IMR-90 (cell line): Measurements from ENCODE around the gene CDCP2. TPM values are rescaled to one million over a fixed set of nuclear protein-coding genes. Genes with fewer than 3 reads are reported as not detected.

Experiments used
- ATAC-seq: fragments of 200-7000 bp; cut with Tn5 transposase; 2 replicates; pipeline ENCODE4 v1.9.1; 2020; ENCODE audit warnings: low read depth, mild to moderate bottlenecking, moderate library complexity
- BruUV-seq: library from RNA; stranded (reverse); fragments of 400-500 nt; replicated peaks from 2 replicates; lab custom pipeline; 2021; lab: Mats Ljungman, UMichigan
- CTCF ChIA-PET: fragments of 300-600 bp; formaldehyde crosslinking; extraction: SDS; loops from one replicate; lab custom pipeline; 2021; ENCODE audit warnings: antibody characterized with exemption; lab: Yijun Ruan, JAX
- POLR2A ChIA-PET: fragments of 300-600 bp; sonication (Branson Sonifier 250); formaldehyde crosslinking; loops from one replicate; lab custom pipeline; 2022; ENCODE audit warnings: antibody characterized with exemption; ENCODE audit not compliant: unreplicated experiment; lab: Charles Lee
- DNase-seq: peaks from one replicate; pipeline ENCODE4 v3.0.0; 2013
- H2AFZ ChIP-seq: replicated peaks from 2 replicates; pipeline ENCODE3; 2013; ENCODE audit warnings: low read length, mild to moderate bottlenecking; ENCODE audit not compliant: poor library complexity
- H2AK5ac ChIP-seq: 2 replicates; pipeline ENCODE4 v1.6.1; 2013; ENCODE audit warnings: low read depth, low read length, inconsistent platforms
- H2AK9ac ChIP-seq: replicated peaks from 2 replicates; pipeline ENCODE3; 2013; ENCODE audit warnings: mild to moderate bottlenecking, low read depth, low read length, moderate library complexity; ENCODE audit not compliant: poor library complexity
- H2BK120ac ChIP-seq: 2 replicates; pipeline ENCODE4 v1.6.1; 2013; ENCODE audit warnings: low read depth, low read length, inconsistent platforms
- H2BK15ac ChIP-seq: 3 replicates; pipeline ENCODE4 v1.6.1; 2013; ENCODE audit warnings: low read depth, low read length, inconsistent platforms
- H2BK20ac ChIP-seq: 2 replicates; pipeline ENCODE4 v1.6.1; 2013; ENCODE audit warnings: low read depth, mild to moderate bottlenecking, inconsistent platforms, low read length, moderate library complexity
- H2BK5ac ChIP-seq: 2 replicates; pipeline ENCODE4 v1.6.1; 2013; ENCODE audit warnings: mild to moderate bottlenecking, low read depth, low read length, inconsistent platforms; ENCODE audit not compliant: poor library complexity, severe bottlenecking
- H3K14ac ChIP-seq: replicated peaks from 2 replicates; pipeline ENCODE4 v1.6.1; 2013; ENCODE audit warnings: low read depth, low read length, inconsistent platforms
- H3K18ac ChIP-seq: 2 replicates; pipeline ENCODE4 v1.6.1; 2013; ENCODE audit warnings: low read depth, low read length, control low read depth
- H3K23ac ChIP-seq: 2 replicates; pipeline ENCODE4 v1.6.1; 2013; ENCODE audit warnings: low read depth, low read length, inconsistent platforms
- H3K27ac ChIP-seq: 2 replicates; pipeline ENCODE4 v1.5.1; 2013; ENCODE audit warnings: mild to moderate bottlenecking, control low read depth, low read length; ENCODE audit not compliant: insufficient read depth
- H3K27me3 ChIP-seq: 2 replicates; pipeline ENCODE4 v1.6.1; 2013; ENCODE audit warnings: low read length; ENCODE audit not compliant: control insufficient read depth, insufficient read depth
- H3K36me3 ChIP-seq: 2 replicates; pipeline ENCODE4 v1.6.1; 2013; ENCODE audit warnings: low read length, mixed read lengths; ENCODE audit not compliant: control insufficient read depth, insufficient read depth
- H3K4ac ChIP-seq: 2 replicates; pipeline ENCODE4 v1.6.1; 2013; ENCODE audit warnings: low read depth, low read length, inconsistent platforms
- H3K4me1 ChIP-seq: 2 replicates; pipeline ENCODE4 v1.6.1; 2013; ENCODE audit warnings: low read length, mixed read lengths; ENCODE audit not compliant: control insufficient read depth, insufficient read depth
- H3K4me2 ChIP-seq: 2 replicates; pipeline ENCODE4 v1.6.1; 2013; ENCODE audit warnings: low read depth, mild to moderate bottlenecking, control low read depth, low read length, moderate library complexity
- H3K4me3 ChIP-seq: 2 replicates; pipeline ENCODE4 v1.5.1; 2013; ENCODE audit warnings: low read depth, mild to moderate bottlenecking, control low read depth, low read length, moderate library complexity; ENCODE audit not compliant: insufficient read depth
- H3K56ac ChIP-seq: 2 replicates; pipeline ENCODE4 v1.6.1; 2013; ENCODE audit warnings: low read length, inconsistent platforms; ENCODE audit not compliant: insufficient read depth; ENCODE audit errors: extremely low read depth
- H3K79me1 ChIP-seq, 2 experiments: 2 replicates each; pipeline ENCODE4 v1.6.1; 2013; ENCODE audit warnings: low read length in 2 of 2, inconsistent platforms in 1 of 2, low read depth in 1 of 2
- H3K9ac ChIP-seq: 2 replicates; pipeline ENCODE4 v1.6.1; 2013; ENCODE audit warnings: low read depth, low read length, control low read depth
- H3K9me1 ChIP-seq: 2 replicates; pipeline ENCODE4 v1.6.1; 2013; ENCODE audit warnings: low read length, inconsistent platforms; ENCODE audit not compliant: insufficient read depth
- H3K9me3 ChIP-seq: 2 replicates; pipeline ENCODE4 v1.6.1; 2013; ENCODE audit warnings: low read length; ENCODE audit not compliant: control insufficient read depth, insufficient read depth
- H4K20me1 ChIP-seq: 2 replicates; pipeline ENCODE4 v1.6.1; 2013; ENCODE audit warnings: low read length, inconsistent platforms; ENCODE audit not compliant: insufficient read depth
- H4K5ac ChIP-seq: 2 replicates; pipeline ENCODE4 v1.6.1; 2013; ENCODE audit warnings: mild to moderate bottlenecking, low read depth, low read length, control low read depth
- H4K8ac ChIP-seq, 2 experiments: 2 replicates each; pipeline ENCODE4 v1.6.1; 2013; ENCODE audit warnings: low read depth in 2 of 2, low read length in 2 of 2, control low read depth in 1 of 2, inconsistent platforms in 1 of 2
- H4K91ac ChIP-seq: 2 replicates; pipeline ENCODE4 v1.6.1; 2013; ENCODE audit warnings: low read depth, low read length, inconsistent platforms; ENCODE audit not compliant: insufficient read depth
- BHLHE40 ChIP-seq: fragments of 150-350 bp; IDR thresholded peaks from 2 replicates; pipeline ENCODE4 v1.6.1; 2016; ENCODE audit warnings: mild to moderate bottlenecking, low read depth, low read length
- CEBPB ChIP-seq: IDR thresholded peaks from 2 replicates; pipeline ENCODE4 v1.6.1; 2012; ENCODE audit warnings: low read depth, low read length, improper control_type of control experiment
- CHD1 ChIP-seq: IDR thresholded peaks from 2 replicates; pipeline ENCODE4 v1.6.1; 2012; ENCODE audit warnings: low read depth, low read length, improper control_type of control experiment
- ELK1 ChIP-seq: fragments of 150-350 bp; IDR thresholded peaks from 2 replicates; pipeline ENCODE4 v1.6.1; 2016; ENCODE audit warnings: low read depth, mild to moderate bottlenecking, low read length, moderate library complexity, borderline replicate concordance
- FOS ChIP-seq: fragments of 150-350 bp; IDR thresholded peaks from 2 replicates; pipeline ENCODE4 v1.6.1; 2016; ENCODE audit warnings: low read depth, low read length
- MAFK ChIP-seq: IDR thresholded peaks from 2 replicates; pipeline ENCODE4 v1.6.1; 2012; ENCODE audit warnings: low read depth, low read length, improper control_type of control experiment
- MAZ ChIP-seq: IDR thresholded peaks from 2 replicates; pipeline ENCODE4 v1.6.1; 2012; ENCODE audit warnings: low read depth, mild to moderate bottlenecking, low read length, improper control_type of control experiment, moderate library complexity, borderline replicate concordance
- MXI1 ChIP-seq: IDR thresholded peaks from 2 replicates; pipeline ENCODE4 v1.6.1; 2012; ENCODE audit warnings: low read depth, mild to moderate bottlenecking, low read length, moderate library complexity, borderline replicate concordance
- NFE2L2 ChIP-seq: fragments of 150-350 bp; IDR thresholded peaks from 2 replicates; pipeline ENCODE4 v1.6.1; 2016; ENCODE audit warnings: low read depth, mild to moderate bottlenecking, low read length
- POLR2A ChIP-seq: IDR thresholded peaks from 2 replicates; pipeline ENCODE4 v1.6.1; 2012; ENCODE audit warnings: mild to moderate bottlenecking, low read depth, low read length
- RAD21 ChIP-seq: IDR thresholded peaks from 2 replicates; pipeline ENCODE4 v1.6.1; 2012; ENCODE audit warnings: low read length, improper control_type of control experiment
- RCOR1 ChIP-seq: IDR thresholded peaks from 2 replicates; pipeline ENCODE4 v1.6.1; 2012; ENCODE audit warnings: mild to moderate bottlenecking, low read length, improper control_type of control experiment; ENCODE audit not compliant: insufficient replicate concordance
- RFX5 ChIP-seq: IDR thresholded peaks from 2 replicates; pipeline ENCODE4 v1.8.0; 2012; ENCODE audit warnings: low read depth, mild to moderate bottlenecking, low read length, moderate library complexity
- SMC3 ChIP-seq: fragments of 150-350 bp; IDR thresholded peaks from 2 replicates; pipeline ENCODE4 v1.6.1; 2016; ENCODE audit warnings: low read depth, mild to moderate bottlenecking, antibody characterized with exemption, low read length, moderate library complexity
- WGBS, 2 experiments: methylation state at CpG; one replicate each; pipeline versions ENCODE4 v1.1.5 to v1.1.7; 2013; ENCODE audit warnings: missing lambda C conversion rate in 2 of 2; ENCODE audit not compliant: insufficient read length in 1 of 2; ENCODE audit errors: extremely low coverage in 2 of 2; 5-methylcytosine and 5-hydroxymethylcytosine counted together
- dilution Hi-C: fragments of 300-500 bp; cut with HindIII; formaldehyde crosslinking; loops from one replicate; pipeline ENCODE4 v1.14.3; 2018; ENCODE audit warnings: low sequenced_read_pairs; ENCODE audit not compliant: unreplicated experiment
- in situ Hi-C: fragments of 300-500 bp; cut with MboI; formaldehyde crosslinking; loops from 3 replicates; pipeline ENCODE4 v1.14.3; 2019; ENCODE audit warnings: low sequenced_read_pairs, inconsistent platforms, mixed read lengths
- intact Hi-C: fragments of 100-400 bp; cut with micrococcal nuclease; formaldehyde crosslinking; loops from 2 replicates; pipeline ENCODE4 v1.10.0; 2022
- polyA plus RNA-seq, 3 experiments: library from polyadenylated mRNA; depleted of rRNA; stranded (reverse); fragments of >200 nt; gene quantifications; 2 replicates each; pipeline ENCODE4 v1.2.3, GENCODE V29; 2012; ENCODE audit warnings: low replicate concordance in 1 of 3
- total RNA-seq: library from RNA; depleted of rRNA; stranded (reverse); fragments of >200 nt; gene quantifications from 2 replicates; pipeline ENCODE4 v1.2.3, GENCODE V29; 2012
- TF ChIP-seq, protein P1 (sequence below): conservative IDR thresholded peaks from 2 replicates; pipeline ENCODE4 v1.5.1; 2012; ENCODE audit warnings: mild to moderate bottlenecking, low read depth, low read length, improper control_type of control experiment
- TF ChIP-seq, protein P2 (sequence below): fragments of 150-350 bp; IDR thresholded peaks from 2 replicates; pipeline ENCODE4 v1.6.1; 2017; ENCODE audit warnings: mild to moderate bottlenecking, antibody characterized with exemption, low read length, low read depth

CDCP2 gene
- total and polyA plus RNA-seq, 2 of the 4 experiments (the other 2 are of a cell fraction) = not detected

DNA sequence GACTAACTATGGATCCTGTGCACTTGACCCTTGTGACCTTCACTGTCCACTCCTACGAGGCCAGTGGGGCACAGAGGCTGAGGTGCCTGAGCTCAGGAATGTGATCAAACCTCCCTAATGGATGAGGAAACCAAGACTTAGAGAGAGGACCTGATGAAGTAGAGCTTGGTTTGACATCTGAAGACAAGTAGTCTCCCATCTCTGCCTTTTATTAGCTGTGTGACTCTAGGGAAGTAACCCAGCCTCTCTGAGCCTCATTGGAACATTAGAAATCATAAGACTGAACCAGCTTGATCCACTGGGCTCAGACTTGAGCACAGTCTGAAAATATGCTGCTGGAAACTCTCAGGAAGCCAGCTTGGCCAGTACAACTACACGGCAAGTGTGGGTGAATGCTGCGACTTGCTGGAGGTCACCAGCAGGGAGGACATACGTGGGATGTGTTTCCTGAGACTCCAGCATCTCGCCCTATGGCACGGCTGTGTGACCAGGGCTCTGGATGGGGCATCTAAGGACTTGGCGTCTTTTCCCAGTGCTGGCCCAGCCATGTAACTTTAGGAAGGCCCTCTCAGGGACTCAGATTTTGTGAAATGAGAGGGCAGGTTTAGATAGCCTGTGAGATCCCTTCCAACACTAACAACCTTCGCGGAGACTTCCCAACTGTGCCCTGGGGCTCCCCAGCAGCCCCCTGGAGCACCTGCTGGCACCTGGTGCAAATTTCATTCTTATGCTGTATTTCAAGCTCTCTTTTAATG is 10.5 kb downstream of the CDCP2 start:
- no peak overlapping the region for H3K9ac ChIP-seq
- H4K91ac ChIP-seq = no peak overlapping the region
- intact Hi-C loops = no loop called here
- dilution Hi-C loops = no loop called here
- H3K23ac ChIP-seq = no peak overlapping the region
- H2AK5ac ChIP-seq = no peak overlapping the region
- no peak overlapping the region for H2BK5ac ChIP-seq
- in situ Hi-C loops = no loop called here
- POLR2A ChIA-PET = no interaction called here
- H3K4me1 ChIP-seq = peaks cover 6% of the 10 kb centered on the region
- no peaks in the 10 kb centered on the region for H3K36me3 ChIP-seq
- no peak overlapping the region for H2BK15ac ChIP-seq
- no peak for ATAC-seq
- no peaks in the 10 kb centered on the region for H3K9me3 ChIP-seq
- H3K9me1 ChIP-seq = peaks cover 12% of the 10 kb centered on the region
- no peak overlapping the region for H3K4me3 ChIP-seq
- BruUV-seq = no TSS peak
- H2BK20ac ChIP-seq = no peak overlapping the region
- TF ChIP-seq SMC3 = no peak
- no peak for TF ChIP-seq NFE2L2
- TF ChIP-seq RCOR1 = no peak
- no peak for TF ChIP-seq MAZ
- no peak for TF ChIP-seq MAFK
- TF ChIP-seq RAD21 = no peak
- TF ChIP-seq, protein P1, sequence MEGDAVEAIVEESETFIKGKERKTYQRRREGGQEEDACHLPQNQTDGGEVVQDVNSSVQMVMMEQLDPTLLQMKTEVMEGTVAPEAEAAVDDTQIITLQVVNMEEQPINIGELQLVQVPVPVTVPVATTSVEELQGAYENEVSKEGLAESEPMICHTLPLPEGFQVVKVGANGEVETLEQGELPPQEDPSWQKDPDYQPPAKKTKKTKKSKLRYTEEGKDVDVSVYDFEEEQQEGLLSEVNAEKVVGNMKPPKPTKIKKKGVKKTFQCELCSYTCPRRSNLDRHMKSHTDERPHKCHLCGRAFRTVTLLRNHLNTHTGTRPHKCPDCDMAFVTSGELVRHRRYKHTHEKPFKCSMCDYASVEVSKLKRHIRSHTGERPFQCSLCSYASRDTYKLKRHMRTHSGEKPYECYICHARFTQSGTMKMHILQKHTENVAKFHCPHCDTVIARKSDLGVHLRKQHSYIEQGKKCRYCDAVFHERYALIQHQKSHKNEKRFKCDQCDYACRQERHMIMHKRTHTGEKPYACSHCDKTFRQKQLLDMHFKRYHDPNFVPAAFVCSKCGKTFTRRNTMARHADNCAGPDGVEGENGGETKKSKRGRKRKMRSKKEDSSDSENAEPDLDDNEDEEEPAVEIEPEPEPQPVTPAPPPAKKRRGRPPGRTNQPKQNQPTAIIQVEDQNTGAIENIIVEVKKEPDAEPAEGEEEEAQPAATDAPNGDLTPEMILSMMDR = no peak
- no peak for TF ChIP-seq FOS
- TF ChIP-seq POLR2A = no peak
- no peak for TF ChIP-seq CEBPB
- TF ChIP-seq CHD1 = no peak
- TF ChIP-seq, protein P2, sequence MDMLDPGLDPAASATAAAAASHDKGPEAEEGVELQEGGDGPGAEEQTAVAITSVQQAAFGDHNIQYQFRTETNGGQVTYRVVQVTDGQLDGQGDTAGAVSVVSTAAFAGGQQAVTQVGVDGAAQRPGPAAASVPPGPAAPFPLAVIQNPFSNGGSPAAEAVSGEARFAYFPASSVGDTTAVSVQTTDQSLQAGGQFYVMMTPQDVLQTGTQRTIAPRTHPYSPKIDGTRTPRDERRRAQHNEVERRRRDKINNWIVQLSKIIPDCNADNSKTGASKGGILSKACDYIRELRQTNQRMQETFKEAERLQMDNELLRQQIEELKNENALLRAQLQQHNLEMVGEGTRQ = no peak
- no peak for TF ChIP-seq MXI1
- TF ChIP-seq ELK1 = no peak
- no peak for TF ChIP-seq RFX5
- no peak for TF ChIP-seq BHLHE40
- no peak overlapping the region for H4K8ac ChIP-seq
- CTCF ChIA-PET = interaction anchor here (0.7 kb wide), 1 partner anchor 616 kb away, joined by 5 read pairs; no protein-coding TSS in a partner anchor
- H2BK120ac ChIP-seq = no peak overlapping the region
- no peak overlapping the region for H3K14ac ChIP-seq
- H3K27me3 ChIP-seq = no peaks in the 10 kb centered on the region
- no peak overlapping the region for H3K27ac ChIP-seq
- no peak overlapping the region for H3K4me2 ChIP-seq
- H2AK9ac ChIP-seq = no peak overlapping the region
- H3K56ac ChIP-seq = no peak overlapping the region
- no peak overlapping the region for H3K4ac ChIP-seq
- no peak for DNase-seq
- H3K79me1 ChIP-seq = no peaks in the 10 kb centered on the region
- H2AFZ ChIP-seq = no peak overlapping the region
- no peak overlapping the region for H4K5ac ChIP-seq
- H3K18ac ChIP-seq = no peak overlapping the region
- 62% methylated on average over 5 of the region's 9 CpGs; no CpG with 5 or more reads in 1 of the 2 experiments for WGBS, 2 experiments
- no peaks in the 10 kb centered on the region for H4K20me1 ChIP-seq
